ENCODE data around the gene ADD1.

ADD1 gene, protein sequence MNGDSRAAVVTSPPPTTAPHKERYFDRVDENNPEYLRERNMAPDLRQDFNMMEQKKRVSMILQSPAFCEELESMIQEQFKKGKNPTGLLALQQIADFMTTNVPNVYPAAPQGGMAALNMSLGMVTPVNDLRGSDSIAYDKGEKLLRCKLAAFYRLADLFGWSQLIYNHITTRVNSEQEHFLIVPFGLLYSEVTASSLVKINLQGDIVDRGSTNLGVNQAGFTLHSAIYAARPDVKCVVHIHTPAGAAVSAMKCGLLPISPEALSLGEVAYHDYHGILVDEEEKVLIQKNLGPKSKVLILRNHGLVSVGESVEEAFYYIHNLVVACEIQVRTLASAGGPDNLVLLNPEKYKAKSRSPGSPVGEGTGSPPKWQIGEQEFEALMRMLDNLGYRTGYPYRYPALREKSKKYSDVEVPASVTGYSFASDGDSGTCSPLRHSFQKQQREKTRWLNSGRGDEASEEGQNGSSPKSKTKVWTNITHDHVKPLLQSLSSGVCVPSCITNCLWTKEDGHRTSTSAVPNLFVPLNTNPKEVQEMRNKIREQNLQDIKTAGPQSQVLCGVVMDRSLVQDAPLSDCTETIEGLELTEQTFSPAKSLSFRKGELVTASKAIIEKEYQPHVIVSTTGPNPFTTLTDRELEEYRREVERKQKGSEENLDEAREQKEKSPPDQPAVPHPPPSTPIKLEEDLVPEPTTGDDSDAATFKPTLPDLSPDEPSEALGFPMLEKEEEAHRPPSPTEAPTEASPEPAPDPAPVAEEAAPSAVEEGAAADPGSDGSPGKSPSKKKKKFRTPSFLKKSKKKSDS

GRCh38 chr4:2843263-2843940 lies at the start of gene ADD1:
Gene ADD1 (plus strand): TSS chr4:2843844. CDS start chr4:2875916, 32,072 bp downstream.
- DNase-seq (ENCODE audit: low spot score) = peak; percentile 99

DNA sequence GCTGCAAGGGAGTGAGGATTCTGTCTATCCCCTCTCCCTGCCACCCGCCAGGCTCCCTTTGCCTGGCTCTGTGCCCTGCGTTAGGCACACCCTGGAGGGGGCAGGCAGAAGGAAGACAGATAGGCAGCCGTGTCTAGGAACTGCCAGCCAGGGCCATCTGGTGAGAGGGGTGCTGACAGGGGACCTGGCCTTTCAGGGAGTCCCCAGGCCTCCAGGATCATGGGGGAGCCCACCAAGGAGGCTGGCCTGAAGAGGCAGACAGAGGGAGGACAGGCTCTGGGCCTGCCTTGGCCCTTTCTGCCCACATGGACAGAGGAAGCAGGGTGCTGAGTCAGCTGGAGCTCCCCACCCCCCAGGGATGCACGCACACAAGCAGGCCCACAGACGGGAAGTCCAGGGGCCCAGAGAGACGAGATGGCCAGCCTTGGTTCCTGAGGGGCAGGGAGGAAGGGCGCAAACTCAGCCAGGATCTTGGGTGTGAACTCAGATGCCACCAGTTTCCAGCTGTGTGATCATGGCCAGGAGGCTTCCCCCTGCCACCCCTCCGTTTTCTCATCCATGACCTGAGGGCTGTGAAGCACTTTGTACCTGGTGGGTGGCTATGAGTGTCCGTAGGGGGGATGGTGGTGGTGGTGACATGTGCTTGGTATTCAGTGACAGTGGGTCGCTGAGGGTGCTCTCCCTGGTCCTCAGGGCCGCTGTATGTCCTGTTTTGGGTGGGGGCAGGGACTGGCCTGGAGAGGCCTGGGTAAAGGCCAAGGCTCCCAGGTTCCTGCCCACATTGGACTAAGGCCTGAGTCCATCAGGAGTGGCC lies 49.0 kb upstream of the ADD1 start:
- DNase-seq (ENCODE audit: low spot score) = no peak

DNA sequence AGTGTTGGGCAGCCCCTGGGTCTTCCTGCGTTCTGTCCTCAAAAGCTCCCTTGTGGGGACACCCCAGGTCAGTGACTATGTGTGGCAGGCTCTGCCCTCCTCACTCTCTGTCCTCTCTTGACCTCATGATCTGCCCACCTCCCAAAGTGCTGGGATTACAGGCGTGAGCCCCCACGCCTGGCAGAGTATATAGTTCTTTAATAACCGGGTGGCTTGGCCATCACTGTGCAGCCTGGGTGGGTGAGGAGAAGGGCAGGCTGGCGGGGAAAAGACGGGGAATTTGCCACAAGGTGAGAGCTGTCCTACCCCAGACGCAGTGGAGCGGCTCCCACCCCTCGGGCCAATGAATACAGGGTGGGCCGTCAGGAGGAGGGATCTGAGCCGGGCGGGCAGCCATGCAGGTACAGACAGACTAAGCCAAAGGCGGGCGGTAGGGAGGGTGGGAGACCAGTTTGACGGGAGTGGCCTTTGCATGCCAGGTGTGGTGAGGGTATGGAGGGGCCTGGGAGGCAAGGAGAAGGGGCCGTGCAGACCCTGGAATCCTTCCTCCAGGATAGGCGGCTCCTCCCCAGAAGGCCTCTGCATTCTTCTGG lies 48.2 kb upstream of the ADD1 start:
- no peak for DNase-seq (ENCODE audit: low spot score)

- DNase-seq (ENCODE audit: low spot score) = no peak
These were observed 47.5 kb upstream of the ADD1 start for GRCh38 chr4:2795893-2796848.

- DNase-seq (ENCODE audit: low spot score) = no peak
These were observed 46.6 kb upstream of the ADD1 start for GRCh38 chr4:2796849-2797544.

DNA sequence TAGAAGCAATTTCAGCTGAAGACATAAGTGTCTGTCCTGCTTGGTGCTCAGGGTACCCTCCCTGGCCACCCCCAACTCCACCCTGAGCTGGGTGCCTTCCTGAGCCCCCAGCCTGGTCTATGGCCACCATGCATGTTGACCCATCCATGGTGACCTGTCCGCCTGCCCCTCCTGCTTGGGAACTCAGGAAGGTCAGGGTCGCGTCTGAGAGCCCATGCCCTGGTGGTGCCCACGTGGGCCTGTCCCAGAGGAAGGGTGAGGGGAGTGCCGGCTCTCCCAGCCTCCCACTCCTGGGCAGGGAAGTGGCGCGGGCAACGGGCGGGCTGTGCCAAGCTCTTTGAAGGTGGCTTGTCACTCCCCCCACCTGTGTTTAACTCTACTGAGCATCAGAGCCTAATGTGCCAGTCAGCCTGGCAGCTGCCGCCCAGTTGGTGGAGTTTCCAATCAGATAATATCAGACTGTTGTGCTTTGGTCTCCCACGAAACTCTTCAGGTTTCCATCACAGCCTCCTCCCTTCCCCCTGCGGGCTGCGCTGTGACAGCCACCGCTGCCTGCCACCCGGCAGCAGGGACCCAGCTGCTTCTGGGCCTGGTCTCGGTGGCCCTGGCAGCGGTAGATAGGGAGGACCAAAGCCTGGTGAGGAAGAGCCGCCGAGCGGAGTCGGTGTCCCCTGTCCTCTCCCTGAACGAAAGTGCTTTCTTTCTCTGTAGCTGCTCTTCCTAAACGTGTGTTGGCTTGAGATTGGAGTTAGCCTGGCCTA lies 45.9 kb upstream of the ADD1 start:
- no peak for DNase-seq (ENCODE audit: low spot score)

DNA sequence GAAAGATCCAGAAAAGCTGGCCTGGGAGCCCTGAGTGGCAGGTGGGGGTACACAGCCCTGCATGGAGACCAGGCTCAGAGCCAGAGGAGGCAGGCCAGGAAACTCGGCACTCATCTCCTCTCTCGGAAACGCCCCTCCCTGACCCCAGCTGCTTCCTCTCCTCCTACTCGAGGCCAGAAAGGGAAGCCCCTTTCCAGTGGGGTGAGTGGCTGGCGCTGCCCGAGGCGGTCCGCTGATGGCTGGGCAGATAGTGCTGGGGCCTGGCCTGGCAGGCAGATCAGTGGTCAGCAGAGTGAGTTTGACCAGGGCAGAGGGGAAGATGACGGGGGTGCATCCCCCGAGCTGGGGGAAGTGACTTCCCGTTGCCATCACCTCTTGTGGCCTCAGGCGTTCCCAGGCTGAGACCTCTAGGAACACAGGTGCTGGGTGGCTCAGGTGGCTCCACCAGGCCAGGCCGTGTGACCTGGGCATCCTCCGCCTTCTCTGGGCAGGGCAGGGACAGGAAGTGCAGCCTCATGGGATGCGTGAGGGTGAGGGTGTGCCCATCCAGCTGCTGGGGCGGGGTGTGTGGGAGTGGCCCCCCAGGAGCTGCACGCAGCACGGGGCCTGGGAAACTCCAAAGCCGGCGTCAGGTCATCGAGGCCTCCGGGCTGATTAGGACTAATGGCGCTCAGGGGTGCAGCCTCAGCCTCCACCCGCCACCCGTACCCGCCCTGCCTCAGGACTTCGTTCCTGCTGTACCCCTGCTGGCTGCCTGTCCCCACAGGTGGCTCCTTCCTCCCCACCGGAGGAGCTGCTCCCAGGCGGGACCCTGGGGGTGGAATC lies 45.0 kb upstream of the ADD1 start:
- no peak for DNase-seq (ENCODE audit: low spot score)

- no peak for DNase-seq (ENCODE audit: low spot score)
These were observed 44.3 kb upstream of the ADD1 start for GRCh38 chr4:2799224-2799911.

DNA sequence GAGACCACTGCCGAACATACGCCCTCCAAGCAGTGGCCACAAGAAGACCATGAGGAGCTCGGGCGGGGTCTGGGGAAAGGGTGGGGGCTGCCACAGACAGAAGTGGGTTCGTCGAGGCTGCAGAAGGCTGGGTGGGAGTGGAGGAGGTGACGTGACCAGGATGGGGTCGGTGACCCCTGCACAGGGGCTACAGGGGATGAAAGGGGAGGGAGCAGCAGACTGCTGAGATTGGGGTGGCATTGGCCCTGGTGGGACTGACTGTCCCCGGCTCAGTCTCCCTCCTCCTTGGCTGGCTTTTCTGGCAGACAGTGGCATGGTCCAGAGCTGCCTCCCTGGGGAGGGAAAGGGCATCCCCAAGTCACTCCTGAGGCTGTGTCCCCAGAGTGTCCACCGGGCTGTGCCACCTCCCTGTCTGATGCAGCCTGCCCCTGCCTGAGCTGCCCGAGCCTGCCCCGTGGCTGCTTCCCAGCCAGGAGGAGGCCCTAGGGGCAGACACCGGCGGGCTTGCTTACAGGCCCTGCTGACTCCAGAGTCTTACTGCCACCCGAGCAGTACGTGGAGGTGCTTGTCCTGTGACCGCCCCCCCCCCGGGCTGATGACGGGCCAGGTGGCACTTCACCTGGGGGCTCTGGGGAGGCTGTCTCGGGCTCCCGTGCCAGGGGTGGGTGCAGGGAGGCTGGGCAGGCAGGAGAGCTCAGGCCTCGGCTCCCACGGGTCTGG lies 43.5 kb upstream of the ADD1 start:
- DNase-seq (ENCODE audit: low spot score) = no peak

DNA sequence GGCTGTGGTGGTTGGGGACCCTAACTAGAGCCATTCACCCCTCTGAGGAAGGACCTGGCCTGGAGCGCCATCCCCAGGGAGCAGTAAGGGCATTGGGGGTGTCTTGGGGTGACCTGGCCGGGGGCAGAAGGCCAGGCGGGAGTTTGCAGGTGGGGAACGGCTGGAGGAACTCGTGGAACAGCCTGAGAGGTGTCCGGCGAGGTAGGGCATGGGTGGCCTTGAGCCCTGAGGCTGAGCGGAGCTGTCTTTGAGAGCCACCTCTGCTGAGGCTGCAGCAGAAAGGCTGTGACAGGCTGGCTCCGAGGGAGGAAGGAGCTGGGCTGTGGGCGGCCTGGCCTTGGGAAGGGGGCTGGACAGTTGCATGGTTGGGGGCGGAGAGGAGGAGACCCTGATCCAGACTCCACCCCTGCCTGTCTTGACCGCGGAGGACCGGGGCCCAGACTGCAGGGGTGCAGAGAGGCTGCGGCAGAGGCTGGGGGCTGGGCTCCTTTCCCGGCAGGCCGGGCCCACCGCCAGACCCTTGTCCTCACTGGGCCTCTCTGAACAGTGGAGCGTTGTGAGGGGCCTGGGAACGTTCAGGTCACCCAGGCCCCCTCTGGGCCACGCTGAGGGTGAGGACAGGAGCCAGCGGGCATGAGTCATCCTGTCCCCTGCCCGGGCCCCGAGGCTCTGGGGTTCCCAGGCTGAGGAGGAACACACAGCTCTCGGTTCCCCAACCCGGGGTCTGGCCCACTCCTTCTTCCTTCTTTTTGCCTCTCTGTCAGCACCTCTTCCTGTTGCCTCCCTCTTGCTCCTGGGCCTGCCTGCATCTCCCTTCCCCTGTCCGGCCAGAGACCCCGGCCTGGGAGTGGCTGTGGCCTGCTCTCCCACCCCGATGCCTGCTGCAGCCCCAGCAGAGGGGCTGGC lies 42.7 kb upstream of the ADD1 start:
- peak; percentile 69 for DNase-seq (ENCODE audit: low spot score)

GRCh38 chr4:2802618-2803531 lies 40.8 kb upstream of the ADD1 start:
- no peak for DNase-seq (ENCODE audit: low spot score)

DNA sequence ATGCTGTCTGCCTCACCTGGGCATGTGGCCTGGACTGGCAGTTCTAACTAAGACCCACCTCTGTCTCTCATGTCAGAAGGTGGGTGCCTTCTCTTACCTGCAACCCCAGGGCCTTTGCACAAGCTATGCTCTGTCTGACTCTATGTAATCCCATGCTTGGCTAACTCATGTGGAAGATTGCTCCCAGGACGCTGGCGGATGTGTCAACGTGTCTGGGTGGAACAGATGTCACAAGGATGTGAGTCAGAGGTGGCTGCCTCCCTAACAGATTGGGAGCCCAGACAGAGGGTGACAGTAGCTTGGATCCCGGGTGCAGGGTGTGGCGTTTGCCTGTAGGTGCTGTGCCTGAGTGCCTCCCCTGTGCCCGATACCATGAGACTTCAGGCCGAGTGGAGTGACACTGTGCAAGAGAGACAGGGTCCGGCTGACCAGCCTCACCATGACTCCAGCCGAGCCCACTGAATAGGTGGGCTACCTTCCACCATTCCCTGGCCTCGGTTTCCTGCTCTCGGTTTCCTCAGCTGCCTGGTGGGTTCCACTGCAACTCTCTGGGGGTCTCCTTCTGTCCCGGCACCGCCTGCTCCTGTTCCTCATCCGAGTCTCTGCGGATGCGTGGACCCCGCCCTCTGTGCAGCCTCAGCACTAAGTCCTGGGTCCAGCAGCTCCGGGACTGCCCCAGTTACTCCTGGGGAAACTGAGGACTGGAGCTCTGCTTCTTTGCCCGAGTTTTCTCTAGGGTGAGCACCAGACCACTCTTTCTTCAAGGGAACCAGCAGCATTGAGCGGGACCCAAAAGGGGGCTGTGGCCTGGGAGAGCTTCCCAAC lies 39.8 kb upstream of the ADD1 start:
- DNase-seq (ENCODE audit: low spot score) = no peak

- DNase-seq (ENCODE audit: low spot score) = no peak
These were observed 39.1 kb upstream of the ADD1 start for GRCh38 chr4:2804449-2804972.
